Psoas muscle (tissue), 8 donors: ENCODE results near the gene ADCY1. TPM values are rescaled to one million over a fixed set of nuclear protein-coding genes. Genes with fewer than 3 reads are reported as not detected.
A peak's percentile ranks its signal among the peaks of the same experiment; 100 is the strongest.

Experiments
- ATAC-seq, 4 donors: fragments of 200-7000 bp; cut with Tn5 transposase; one replicate each; pipeline ENCODE4 v1.9.1; 2020; ENCODE audit warnings: moderate library complexity in 3 of 4, mild to moderate bottlenecking in 2 of 4
- DNase-seq, 2 donors: peaks; one replicate each; pipeline ENCODE4 v3.0.0-alpha.2; 2020
- H3K27ac ChIP-seq: fragments of 200-600 bp; one replicate; pipeline ENCODE4 v1.8.0; 2022
- H3K27me3 ChIP-seq, 3 donors: fragments of 200-600 bp in 1 of 3; one replicate each; pipeline versions ENCODE4 v1.6.1 to v1.8.0; 2013 to 2022; ENCODE audit warnings: low read length in 2 of 3, mild to moderate bottlenecking in 2 of 3, moderate library complexity in 1 of 3; ENCODE audit not compliant: insufficient read depth in 3 of 3
- H3K36me3 ChIP-seq, 2 donors: fragments of 200-600 bp in 1 of 2; one replicate each; pipeline versions ENCODE4 v1.6.1 to v1.8.0; 2013 to 2022; ENCODE audit warnings: low read depth in 1 of 2, mild to moderate bottlenecking in 1 of 2, moderate library complexity in 1 of 2; ENCODE audit not compliant: insufficient read depth in 1 of 2
- H3K4me1 ChIP-seq: fragments of 200-600 bp; one replicate; pipeline ENCODE4 v1.8.0; 2022
- H3K4me3 ChIP-seq: fragments of 200-600 bp; one replicate; pipeline ENCODE4 v1.8.0; 2022; ENCODE audit warnings: mild to moderate bottlenecking
- H3K9me3 ChIP-seq: fragments of 200-600 bp; one replicate; pipeline ENCODE4 v1.8.0; 2022
- CTCF ChIP-seq: fragments of 200-600 bp; IDR thresholded peaks from one replicate; pipeline ENCODE4 v1.8.0; 2022; ENCODE audit warnings: antibody characterized with exemption
- WGBS, 3 donors: extraction: QIAGEN DNeasy Blood & Tissue Kit; methylation state at CpG; one replicate each; pipeline versions ENCODE4 v1.1.6 to v1.1.7; 2013; 5-methylcytosine and 5-hydroxymethylcytosine counted together
- intact Hi-C, 2 donors: fragments of 100-400 bp; cut with DNase I; formaldehyde crosslinking; loops; one replicate each; pipeline versions ENCODE4 v1.11.0 to v1.14.2; 2022
- polyA plus RNA-seq, 3 donors: library from polyadenylated mRNA; stranded (reverse); fragments of 200-250 nt; gene quantifications; one replicate each; pipeline ENCODE4 v1.2.3, GENCODE V29; 2013
- total RNA-seq, 4 donors: library from RNA; stranded (reverse); fragmentation: NEBNext Ultra II Directional in 2 of 4; extraction: Animal tissue kit (Norgen Biotek cat#: 25700) in 2 of 4; gene quantifications; one replicate each; pipeline versions ENCODE4 v1.2.1 to v1.2.4, GENCODE V29; 2021 to 2023
- donor health status: healthy with polysubstance abuse.
- donor health status: DM: no; HTN: no; CAD: no; lungs with moderate emphysema.
- donor health status: Bipolar disorder and iron deficiency.
- donor health status: healthy.
- donor health status: DM: yes; HTN: yes; CAD: no.
- donor health status: DM: no; HTN: no; CAD: no.
- donor health status: DM: no; HTN: no; CAD: no.
- donor health status: DM: yes; HTN: yes; CAD: no.

Gene ADCY1
- total and polyA plus RNA-seq, 7 donors: 1.3 to 4.3 (median 2.2) TPM

GRCh38 chr7:45708046-45708950, 134.1 kb downstream of the ADCY1 start:
- H3K27ac ChIP-seq: no peak overlapping the region
- intact Hi-C loops: no loop called here
- H3K27me3 ChIP-seq: no peaks in the 10 kb centered on the region
- WGBS, 3 donors: 89 to 93% (median 90%) methylated on average over 14 of the region's 14 CpGs
- H3K4me1 ChIP-seq: no peaks in the 10 kb centered on the region
- H3K4me3 ChIP-seq: no peak overlapping the region
- H3K36me3 ChIP-seq: peaks cover 0 to 5% of the 10 kb centered on the region in 2 donors
- DNase-seq: no peak
- no peak for TF ChIP-seq CTCF
- ATAC-seq: no peak
- no peaks in the 10 kb centered on the region for H3K9me3 ChIP-seq

GRCh38 chr7:45709168-45710042, 135.2 kb downstream of the ADCY1 start:
- peak; percentile 68 to 79 for DNase-seq
- no peak overlapping the region for H3K27ac ChIP-seq
- H3K4me1 ChIP-seq: no peaks in the 10 kb centered on the region

GRCh38 chr7:45710271-45711160, 136.3 kb downstream of the ADCY1 start:
- no peak for TF ChIP-seq CTCF
- H3K27me3 ChIP-seq: no peaks in the 10 kb centered on the region
- no peak for DNase-seq
- no peak for ATAC-seq
- H3K27ac ChIP-seq: no peak overlapping the region
- intact Hi-C loops: no loop called here
- no peaks in the 10 kb centered on the region for H3K4me1 ChIP-seq
- H3K9me3 ChIP-seq: no peaks in the 10 kb centered on the region
- H3K4me3 ChIP-seq: no peak overlapping the region
- H3K36me3 ChIP-seq: peaks cover 0 to 5% of the 10 kb centered on the region in 2 donors
- 89 to 93% (median 90%) methylated on average over 13 of the region's 13 CpGs for WGBS, 3 donors

More at GRCh38 chr7:45709168-45710042, 135.2 kb downstream of the ADCY1 start:
- peak; percentile 64 to 94 (median 90) for ATAC-seq
- no peaks in the 10 kb centered on the region for H3K27me3 ChIP-seq
- WGBS, 3 donors: 31 to 61% (median 41%) methylated on average over 14 of the region's 14 CpGs
- no peak for TF ChIP-seq CTCF
- intact Hi-C loops: no loop called here
- H3K36me3 ChIP-seq: peaks cover 0 to 5% of the 10 kb centered on the region in 2 donors
- H3K4me3 ChIP-seq: no peak overlapping the region
- H3K9me3 ChIP-seq: no peaks in the 10 kb centered on the region

- no peaks in the 10 kb centered on the region for H3K27me3 ChIP-seq
- H3K4me3 ChIP-seq: no peak overlapping the region
- DNase-seq (no peak), ATAC-seq (no peak)
- H3K4me1 ChIP-seq: no peaks in the 10 kb centered on the region
- H3K27ac ChIP-seq: no peak overlapping the region
- TF ChIP-seq CTCF: no peak
- H3K36me3 ChIP-seq: peaks cover 0 to 5% of the 10 kb centered on the region in 2 donors
- no peaks in the 10 kb centered on the region for H3K9me3 ChIP-seq
- intact Hi-C loops: no loop called here
- WGBS, 3 donors: 89 to 97% (median 93%) methylated on average over 5 of the region's 5 CpGs
Measured at GRCh38 chr7:45711161-45711490, 137.0 kb downstream of the ADCY1 start.
